ENCODE data around the gene DSTYK. TPM values are rescaled to one million over a fixed set of nuclear protein-coding genes. Genes with fewer than 3 reads are reported as not detected.
"Not testable (repeated sequence)": the region's sequence is repeated elsewhere in the genome, so short reads cannot be mapped to it uniquely, and the experiment has no call there.

DSTYK gene
- total RNA-seq, 2 experiments from 2014 or later = 10.9 to 11.5 TPM

DNA sequence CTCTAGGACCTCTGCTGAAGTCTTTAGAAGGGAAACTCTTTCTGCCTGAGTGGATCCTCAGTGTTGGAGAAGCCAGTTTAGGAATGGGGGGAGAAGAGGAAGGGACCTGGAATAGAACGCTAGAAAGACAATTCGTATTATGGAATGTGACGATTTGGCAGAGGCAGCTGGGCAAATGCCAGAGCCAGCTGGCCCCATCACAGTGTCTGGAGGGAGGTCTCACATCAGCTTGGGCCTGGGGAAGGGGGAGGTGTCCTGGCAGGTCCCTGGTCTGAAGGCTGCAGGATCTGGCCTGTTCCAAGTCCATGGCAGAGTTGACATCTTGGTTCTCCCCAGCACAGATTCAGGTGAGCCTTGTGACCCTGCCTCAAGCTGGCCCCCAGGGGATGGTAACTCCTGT, 27.6 kb upstream of the DSTYK start:
- no peak for DNase-seq
- H3K4me1 Mint-ChIP-seq (ENCODE audit: low read depth) = peaks cover 64% of the 10 kb centered on the region
- intact Hi-C loops (cut with micrococcal nuclease) = loop anchor here (2.0 to 10.0 kb wide), 2 partner anchors 82 to 824 kb away; partner anchors contain the start of genes NUAK2 and PPP1R15B
- peak overlapping the region; percentile 3 for H3K4me3 Mint-ChIP-seq
- CTCF ChIA-PET = interaction anchor here (1.2 to 5.2 kb wide), 6 partner anchors 10 to 98 kb away, joined by 3 to 54 read pairs (median 5); partner anchors contain the start of gene TMCC2
- peak overlapping the region; percentile 98 for H3K27ac Mint-ChIP-seq
- H3K9me3 Mint-ChIP-seq = no peaks in the 10 kb centered on the region
- H3K36me3 Mint-ChIP-seq (ENCODE audit: low read depth) = peaks cover 47% of the 10 kb centered on the region
- H3K27me3 Mint-ChIP-seq (ENCODE audit: low read depth) = no peaks in the 10 kb centered on the region

DNA sequence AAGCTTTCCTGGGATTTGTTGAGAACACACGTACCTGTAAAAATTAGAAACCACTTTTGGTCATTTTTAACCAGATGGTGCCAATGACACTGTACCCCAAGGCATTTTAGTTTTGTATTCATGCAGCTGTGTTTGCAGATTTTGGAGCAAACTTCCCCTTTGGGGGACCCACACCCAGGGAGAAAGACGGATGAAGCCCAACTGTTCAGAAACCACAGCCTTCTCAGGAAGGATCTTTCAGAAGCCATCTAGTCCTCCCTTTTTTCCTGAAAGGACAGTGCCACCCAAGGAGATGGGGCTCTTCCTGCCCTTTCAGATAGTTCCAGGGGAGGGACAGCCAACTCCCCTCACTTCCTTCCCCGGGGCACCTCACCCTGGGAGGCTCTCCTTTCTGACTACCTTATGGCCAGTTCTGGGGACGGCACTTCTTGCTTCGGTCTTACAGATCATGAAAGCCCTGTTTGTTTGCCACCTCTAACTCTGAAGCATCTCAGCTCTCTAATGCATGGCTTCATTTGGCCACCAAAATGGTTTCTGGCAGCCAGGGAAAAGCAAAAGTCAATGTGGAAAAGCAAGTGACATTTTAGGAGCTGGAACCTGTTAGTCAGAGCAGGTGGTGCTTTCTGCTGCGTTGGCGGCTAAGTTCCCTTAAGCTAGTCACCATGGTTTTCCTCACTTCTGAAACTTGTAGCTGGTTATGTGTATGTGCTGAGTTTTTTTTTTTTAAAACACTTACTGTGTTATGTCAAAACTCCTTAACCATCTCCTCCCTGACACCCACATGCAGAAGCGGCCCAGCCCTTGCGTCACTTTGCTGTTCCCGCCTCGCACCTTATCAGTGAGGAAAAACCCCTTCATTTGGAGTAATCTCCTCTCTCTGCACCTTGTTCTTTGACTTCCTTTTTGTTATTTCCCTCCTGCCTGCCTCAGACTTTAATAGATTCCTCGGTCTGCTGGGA, 26.3 kb upstream of the DSTYK start:
- CTCF ChIA-PET = interaction anchor here (1.0 to 5.2 kb wide), 6 partner anchors 8 to 248 kb away, joined by 3 to 54 read pairs (median 6); partner anchors contain the start of gene TMCC2
- Mint-ChIP-seq H3K36me3 (ENCODE audit: low read depth) (peaks cover 56% of the 10 kb centered on the region), H3K9me3 (no peaks in the 10 kb centered on the region), H3K27ac (peak overlapping the region; percentile 98), H3K27me3 (ENCODE audit: low read depth) (no peaks in the 10 kb centered on the region), H3K4me1 (ENCODE audit: low read depth) (peaks cover 77% of the 10 kb centered on the region), H3K4me3 (peak overlapping the region; percentile 44)
- intact Hi-C loops (cut with micrococcal nuclease) = loop anchor here (1.0 to 10.0 kb wide), 7 partner anchors 8 to 823 kb away; partner anchors contain the start of genes NUAK2 and PPP1R15B
- DNase-seq = peak; percentile 92

- Mint-ChIP-seq H3K27ac (peak overlapping the region; percentile 98), H3K9me3 (no peaks in the 10 kb centered on the region), H3K4me3 (peak overlapping the region; percentile 48), H3K27me3 (ENCODE audit: low read depth) (no peaks in the 10 kb centered on the region), H3K36me3 (ENCODE audit: low read depth) (peaks cover 62% of the 10 kb centered on the region), H3K4me1 (ENCODE audit: low read depth) (peaks cover 82% of the 10 kb centered on the region)
- CTCF ChIA-PET = interaction anchor here (0.6 to 5.2 kb wide), 5 partner anchors 8 to 249 kb away, joined by 3 to 54 read pairs (median 6); partner anchors contain the start of gene TMCC2
- intact Hi-C loops (cut with micrococcal nuclease) = loop anchor here (10.0 kb wide), 1 partner anchor 822 kb away; the partner anchor contains the start of gene PPP1R15B
- DNase-seq = no peak
These were observed 25.5 kb upstream of the DSTYK start for GRCh38 chr1:205236951-205237475.

DNA sequence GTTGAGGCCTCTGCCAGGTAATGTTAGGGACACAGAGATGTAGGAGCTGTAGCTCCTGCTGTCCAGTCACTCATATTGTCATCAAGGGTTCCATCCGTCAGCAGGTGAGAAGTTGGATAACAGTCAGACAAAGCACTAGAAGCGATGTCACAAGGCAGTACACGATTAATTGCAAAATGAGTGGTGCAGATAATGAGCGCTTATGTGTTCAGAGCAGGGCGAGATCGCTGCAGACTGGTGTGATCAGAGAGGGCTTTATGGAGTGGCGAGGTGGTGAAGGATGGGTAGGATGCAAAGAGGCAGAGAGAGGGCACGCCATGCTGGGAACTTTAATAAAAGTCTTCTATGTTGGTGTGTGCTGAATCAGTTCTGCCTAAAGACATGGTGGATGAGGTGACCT, 25.0 kb upstream of the DSTYK start:
- Mint-ChIP-seq H3K4me1 (ENCODE audit: low read depth) (peaks cover 84% of the 10 kb centered on the region), H3K36me3 (ENCODE audit: low read depth) (peaks cover 65% of the 10 kb centered on the region), H3K9me3 (no peaks in the 10 kb centered on the region), H3K27me3 (ENCODE audit: low read depth) (no peaks in the 10 kb centered on the region), H3K4me3 (no peak overlapping the region), H3K27ac (peak overlapping the region; percentile 98)
- DNase-seq = peak; percentile 43
- intact Hi-C loops (cut with micrococcal nuclease) = loop anchor here (10.0 kb wide), 1 partner anchor 822 kb away; the partner anchor contains the start of gene PPP1R15B
- CTCF ChIA-PET = interaction anchor here (0.6 to 5.2 kb wide), 2 partner anchors 7 to 16 kb away, joined by 3 to 54 read pairs; partner anchors contain the start of gene TMCC2

GRCh38 chr1:205235951-205236350, 24.4 kb upstream of the DSTYK start:
- intact Hi-C loops (cut with micrococcal nuclease) = loop anchor here (10.0 kb wide), 1 partner anchor 821 kb away; the partner anchor contains the start of gene PPP1R15B
- no peak overlapping the region for H3K4me3 Mint-ChIP-seq
- H3K9me3 Mint-ChIP-seq = no peaks in the 10 kb centered on the region
- H3K27me3 Mint-ChIP-seq (ENCODE audit: low read depth) = no peaks in the 10 kb centered on the region
- H3K36me3 Mint-ChIP-seq (ENCODE audit: low read depth) = peaks cover 65% of the 10 kb centered on the region
- no peak for DNase-seq
- peaks cover 84% of the 10 kb centered on the region for H3K4me1 Mint-ChIP-seq (ENCODE audit: low read depth)
- peak overlapping the region; percentile 98 for H3K27ac Mint-ChIP-seq
- CTCF ChIA-PET = interaction anchor here (0.6 to 1.9 kb wide), 3 partner anchors 19 to 38 kb away, joined by 3 to 6 read pairs (median 4); no protein-coding TSS in a partner anchor

DNA sequence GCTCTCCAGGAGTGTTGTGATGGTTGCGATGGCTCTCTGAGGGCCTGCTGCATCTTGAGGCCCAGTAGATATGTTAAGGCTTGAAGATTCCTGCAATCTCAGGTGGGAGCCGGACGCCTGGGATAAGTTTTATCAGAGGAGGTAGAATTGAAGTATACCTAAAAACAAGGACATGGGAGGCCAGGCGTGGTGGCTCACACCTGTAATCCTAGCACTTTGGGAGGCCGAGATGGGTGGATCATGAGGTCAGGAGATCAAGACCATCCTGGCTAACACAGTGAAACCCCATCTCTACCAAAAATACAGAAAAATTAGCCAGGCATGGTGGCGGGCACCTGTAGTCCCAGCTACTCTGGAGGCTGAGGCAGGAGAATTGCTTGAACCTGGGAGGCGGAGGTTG, 22.5 kb upstream of the DSTYK start:
- H3K9me3 Mint-ChIP-seq; DNase-seq; H3K27me3 Mint-ChIP-seq (ENCODE audit: low read depth); H3K4me3 Mint-ChIP-seq: not testable (repeated sequence)
- CTCF ChIA-PET = interaction anchor here (0.6 to 7.3 kb wide), 4 partner anchors 22 to 102 kb away, joined by 4 to 277 read pairs (median 5); no protein-coding TSS in a partner anchor
- intact Hi-C loops (cut with micrococcal nuclease) = loop anchor here (1.0 to 10.0 kb wide), 3 partner anchors 11 to 819 kb away; partner anchors contain the start of gene PPP1R15B
- Mint-ChIP-seq H3K27ac (peak overlapping the region; percentile 87), H3K4me1 (ENCODE audit: low read depth) (peaks cover 72% of the 10 kb centered on the region), H3K36me3 (ENCODE audit: low read depth) (peaks cover 64% of the 10 kb centered on the region)

- Mint-ChIP-seq H3K36me3 (ENCODE audit: low read depth) (peaks cover 63% of the 10 kb centered on the region), H3K27ac (peak overlapping the region; percentile 87), H3K9me3 (no peaks in the 10 kb centered on the region), H3K4me1 (ENCODE audit: low read depth) (peaks cover 62% of the 10 kb centered on the region), H3K27me3 (ENCODE audit: low read depth) (no peaks in the 10 kb centered on the region), H3K4me3 (peak overlapping the region; percentile 96)
- intact Hi-C loops (cut with micrococcal nuclease) = loop anchor here (1.0 to 10.0 kb wide), 3 partner anchors 12 to 818 kb away; partner anchors contain the start of gene PPP1R15B
- peak; percentile 62 for DNase-seq
- CTCF ChIA-PET = interaction anchor here (1.2 to 7.3 kb wide), 3 partner anchors 24 to 92 kb away, joined by 4 to 277 read pairs (median 48); no protein-coding TSS in a partner anchor
These were observed 21.5 kb upstream of the DSTYK start for GRCh38 chr1:205232945-205233397.

DNA sequence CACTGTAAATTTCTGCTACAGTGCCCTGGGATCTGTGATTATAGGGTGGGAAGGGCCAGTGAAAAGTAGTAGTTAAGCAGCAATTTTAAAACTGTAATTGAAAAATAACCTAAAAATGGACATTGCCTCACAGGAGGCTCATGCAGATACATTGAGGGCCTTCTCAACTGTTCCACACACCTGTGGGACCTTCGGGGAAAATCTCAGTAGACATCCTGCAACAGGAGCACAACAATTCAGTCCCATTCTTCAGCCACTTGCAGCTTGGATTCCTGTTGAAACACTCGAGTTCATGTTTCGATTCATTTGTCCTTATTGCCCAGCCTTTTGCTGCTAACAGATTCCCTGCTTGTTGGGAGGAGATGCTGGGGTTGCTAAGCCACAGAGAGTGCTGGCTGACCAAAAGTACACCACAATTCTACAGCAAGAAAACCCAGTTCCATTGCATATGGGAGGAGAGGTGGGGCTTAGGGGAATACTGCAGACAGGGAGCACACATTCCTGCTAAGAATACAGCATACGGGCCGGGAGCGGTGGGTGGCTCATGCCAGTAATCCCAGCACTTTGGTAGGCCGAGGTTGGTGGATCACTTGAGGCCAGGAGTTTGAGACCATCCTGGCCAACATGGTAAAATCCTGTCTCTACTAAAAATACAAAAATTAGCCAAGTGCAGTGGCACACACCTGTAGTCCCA, 20.8 kb upstream of the DSTYK start:
- intact Hi-C loops (cut with micrococcal nuclease) = loop anchor here (10.0 kb wide), 1 partner anchor 817 kb away; the partner anchor contains the start of gene PPP1R15B

GRCh38 chr1:205230982-205231381, 19.5 kb upstream of the DSTYK start:
- peak overlapping the region; percentile 96 for H3K4me3 Mint-ChIP-seq

More for the DNA sequence above, 20.8 kb upstream of the DSTYK start:
- Mint-ChIP-seq H3K9me3 (no peaks in the 10 kb centered on the region), H3K36me3 (ENCODE audit: low read depth) (peaks cover 63% of the 10 kb centered on the region), H3K27ac (peak overlapping the region; percentile 87), H3K4me1 (ENCODE audit: low read depth) (peaks cover 58% of the 10 kb centered on the region), H3K4me3 (peak overlapping the region; percentile 96), H3K27me3 (ENCODE audit: low read depth) (no peaks in the 10 kb centered on the region)
- CTCF ChIA-PET = interaction anchor here (1.2 to 7.3 kb wide), 3 partner anchors 24 to 93 kb away, joined by 4 to 277 read pairs (median 48); no protein-coding TSS in a partner anchor
- no peak for DNase-seq

DNA sequence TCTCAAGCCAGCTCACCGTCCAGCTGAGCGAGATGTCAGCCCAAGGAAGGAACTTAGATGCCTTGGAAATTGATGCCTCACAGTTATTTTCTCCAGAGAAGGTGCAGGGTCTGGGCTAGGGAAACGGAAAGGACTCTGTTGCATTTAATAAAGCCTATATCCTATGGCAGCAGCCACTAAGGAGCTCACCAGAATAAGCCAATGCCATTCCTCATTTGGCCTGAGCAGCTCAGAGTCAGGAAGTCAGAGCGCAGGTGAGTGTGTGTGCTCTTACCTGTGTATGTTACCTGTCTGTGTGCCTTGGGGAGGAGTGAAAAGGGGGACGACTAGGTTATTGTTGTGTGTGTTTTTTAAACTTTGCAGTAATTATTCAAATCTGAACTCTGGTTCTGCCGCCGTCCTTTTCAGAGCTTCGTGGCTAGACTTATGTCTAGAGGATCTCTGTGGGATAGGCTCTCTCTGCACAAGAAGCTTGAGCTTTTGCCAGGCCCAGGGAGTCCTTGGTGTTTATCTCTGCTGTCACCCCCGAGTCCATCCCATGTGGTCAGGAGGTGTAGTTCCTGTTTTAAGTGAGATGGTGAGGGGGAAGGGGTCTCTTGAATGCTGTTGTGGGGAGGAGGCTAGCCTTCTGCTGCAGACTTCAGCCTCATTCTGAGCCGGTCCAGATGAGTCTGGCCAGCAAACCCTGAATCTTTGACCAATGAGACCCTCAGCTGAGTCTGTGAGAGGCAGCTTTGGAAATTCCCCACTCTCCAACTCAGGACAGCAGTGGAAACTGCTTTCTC, 18.6 kb upstream of the DSTYK start:
- H3K27ac Mint-ChIP-seq = peak overlapping the region; percentile 93
- H3K36me3 Mint-ChIP-seq (ENCODE audit: low read depth) = peaks cover 48% of the 10 kb centered on the region
- peaks cover 16% of the 10 kb centered on the region for H3K27me3 Mint-ChIP-seq (ENCODE audit: low read depth)
- intact Hi-C loops (cut with micrococcal nuclease) = loop anchor here (1.0 to 10.0 kb wide), 7 partner anchors 8 to 815 kb away; partner anchors contain the start of gene PPP1R15B
- peaks cover 47% of the 10 kb centered on the region for H3K4me1 Mint-ChIP-seq (ENCODE audit: low read depth)
- CTCF ChIA-PET = interaction anchor here (0.6 to 7.3 kb wide), 33 partner anchors 9 to 262 kb away, joined by 3 to 277 read pairs (median 4); partner anchors contain the start of genes NUAK2 and RBBP5
- no peak for DNase-seq
- no peaks in the 10 kb centered on the region for H3K9me3 Mint-ChIP-seq
- peak overlapping the region; percentile 96 for H3K4me3 Mint-ChIP-seq

More at GRCh38 chr1:205230982-205231381, 19.5 kb upstream of the DSTYK start:
- H3K4me1 Mint-ChIP-seq (ENCODE audit: low read depth) = peaks cover 54% of the 10 kb centered on the region
- intact Hi-C loops (cut with micrococcal nuclease) = loop anchor here (10.0 kb wide), 1 partner anchor 816 kb away; the partner anchor contains the start of gene PPP1R15B
- peaks cover 11% of the 10 kb centered on the region for H3K27me3 Mint-ChIP-seq (ENCODE audit: low read depth)
- CTCF ChIA-PET = interaction anchor here (0.9 to 7.3 kb wide), 6 partner anchors 8 to 94 kb away, joined by 3 to 277 read pairs (median 37); no protein-coding TSS in a partner anchor
- H3K9me3 Mint-ChIP-seq = no peaks in the 10 kb centered on the region
- no peak for DNase-seq
- H3K36me3 Mint-ChIP-seq (ENCODE audit: low read depth) = peaks cover 52% of the 10 kb centered on the region
- H3K27ac Mint-ChIP-seq = peak overlapping the region; percentile 75

Data from activated naive CD4-positive, alpha-beta T cell treated with anti-CD3 and anti-CD28 coated beads for 36 hours (primary cell).